PFSK-1 (cell line): ENCODE data around the gene SLC6A13.

ENCODE experiments used
- FOXP2 ChIP-seq: optimal IDR thresholded peaks from 2 replicates; pipeline ENCODE3; 2011; ENCODE audit warnings: borderline replicate concordance, control low read depth, inconsistent platforms; ENCODE audit not compliant: insufficient read depth; ENCODE audit errors: extremely low read length, extremely low read depth
- POLR2AphosphoS5 ChIP-seq: IDR thresholded peaks from 2 replicates; pipeline ENCODE4 v1.6.1; 2012; ENCODE audit warnings: low read depth, mild to moderate bottlenecking, control low read depth, low read length, moderate library complexity
- SIN3A ChIP-seq: IDR thresholded peaks from 2 replicates; pipeline ENCODE4 v1.6.1; 2012; ENCODE audit warnings: mild to moderate bottlenecking, low read length, moderate library complexity, borderline replicate concordance; ENCODE audit not compliant: insufficient read depth
- TAF1 ChIP-seq: IDR thresholded peaks from 2 replicates; pipeline ENCODE4 v1.6.1; 2012; ENCODE audit warnings: low read length, control low read depth, borderline replicate concordance; ENCODE audit not compliant: insufficient read depth
- TF ChIP-seq, protein P1 (sequence below), 2 experiments: IDR thresholded peaks; 2 replicates each; pipeline versions ENCODE4 v1.6.1 to v1.8.0; 2011 to 2012; ENCODE audit warnings: low read depth in 2 of 2, low read length in 2 of 2, control low read depth in 1 of 2, inconsistent platforms in 1 of 2, mild to moderate bottlenecking in 1 of 2, moderate library complexity in 1 of 2; ENCODE audit not compliant: insufficient read depth in 1 of 2

SLC6A13 gene

DNA sequence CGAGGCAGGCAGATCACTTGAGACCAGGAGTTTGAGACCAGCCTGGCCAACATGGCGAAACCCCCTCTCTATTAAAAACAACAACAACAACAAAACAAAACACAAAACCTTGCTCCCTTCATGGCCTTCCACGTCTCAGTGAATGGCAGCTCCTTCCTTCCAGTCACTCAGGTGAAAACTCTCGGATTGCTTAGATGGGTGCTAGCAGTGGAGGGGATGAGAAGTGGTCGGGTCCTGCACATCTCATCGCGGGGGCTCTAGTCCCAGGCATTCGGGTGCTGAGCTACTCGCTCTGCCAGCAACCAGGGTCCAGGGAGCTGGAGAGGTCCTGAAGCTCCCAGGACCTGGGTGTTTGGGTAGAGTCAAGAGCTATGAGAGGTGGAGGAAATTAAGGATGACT, 7.7 kb downstream of the SLC6A13 start:
- TF ChIP-seq, protein P1, sequence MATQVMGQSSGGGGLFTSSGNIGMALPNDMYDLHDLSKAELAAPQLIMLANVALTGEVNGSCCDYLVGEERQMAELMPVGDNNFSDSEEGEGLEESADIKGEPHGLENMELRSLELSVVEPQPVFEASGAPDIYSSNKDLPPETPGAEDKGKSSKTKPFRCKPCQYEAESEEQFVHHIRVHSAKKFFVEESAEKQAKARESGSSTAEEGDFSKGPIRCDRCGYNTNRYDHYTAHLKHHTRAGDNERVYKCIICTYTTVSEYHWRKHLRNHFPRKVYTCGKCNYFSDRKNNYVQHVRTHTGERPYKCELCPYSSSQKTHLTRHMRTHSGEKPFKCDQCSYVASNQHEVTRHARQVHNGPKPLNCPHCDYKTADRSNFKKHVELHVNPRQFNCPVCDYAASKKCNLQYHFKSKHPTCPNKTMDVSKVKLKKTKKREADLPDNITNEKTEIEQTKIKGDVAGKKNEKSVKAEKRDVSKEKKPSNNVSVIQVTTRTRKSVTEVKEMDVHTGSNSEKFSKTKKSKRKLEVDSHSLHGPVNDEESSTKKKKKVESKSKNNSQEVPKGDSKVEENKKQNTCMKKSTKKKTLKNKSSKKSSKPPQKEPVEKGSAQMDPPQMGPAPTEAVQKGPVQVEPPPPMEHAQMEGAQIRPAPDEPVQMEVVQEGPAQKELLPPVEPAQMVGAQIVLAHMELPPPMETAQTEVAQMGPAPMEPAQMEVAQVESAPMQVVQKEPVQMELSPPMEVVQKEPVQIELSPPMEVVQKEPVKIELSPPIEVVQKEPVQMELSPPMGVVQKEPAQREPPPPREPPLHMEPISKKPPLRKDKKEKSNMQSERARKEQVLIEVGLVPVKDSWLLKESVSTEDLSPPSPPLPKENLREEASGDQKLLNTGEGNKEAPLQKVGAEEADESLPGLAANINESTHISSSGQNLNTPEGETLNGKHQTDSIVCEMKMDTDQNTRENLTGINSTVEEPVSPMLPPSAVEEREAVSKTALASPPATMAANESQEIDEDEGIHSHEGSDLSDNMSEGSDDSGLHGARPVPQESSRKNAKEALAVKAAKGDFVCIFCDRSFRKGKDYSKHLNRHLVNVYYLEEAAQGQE (IDR thresholded peaks at IDR 0.05; ENCODE audit: insufficient read depth in 1 of 2, low read depth in 2 of 2, low read length in 2 of 2), result no peak
- TF ChIP-seq FOXP2 (no peak), POLR2AphosphoS5 (no peak), TAF1 (no peak), SIN3A (no peak)

DNA sequence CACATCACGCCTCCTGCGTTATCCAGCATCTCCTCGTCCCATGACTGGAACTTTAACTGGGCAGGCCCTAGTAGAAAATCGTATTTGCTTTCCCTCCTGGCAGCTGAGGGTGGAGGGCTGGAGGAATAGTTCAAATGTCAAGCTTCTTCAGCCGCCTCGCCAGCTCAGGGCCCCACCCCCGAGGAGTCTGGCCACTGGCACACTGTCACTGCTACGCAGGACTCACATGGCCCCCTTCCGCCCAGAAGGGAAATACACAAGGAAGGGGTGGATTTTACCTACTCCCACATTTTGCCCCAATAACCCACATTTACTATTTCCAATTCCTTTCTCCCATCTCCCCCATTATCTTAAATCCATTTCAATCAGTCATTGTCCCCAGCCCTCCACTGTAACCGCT, 8.6 kb downstream of the SLC6A13 start:
- TF ChIP-seq POLR2AphosphoS5 (no peak), FOXP2 (no peak), TAF1 (no peak), SIN3A (no peak)
- TF ChIP-seq, protein P1 (IDR thresholded peaks at IDR 0.05; ENCODE audit: insufficient read depth in 1 of 2, low read depth in 2 of 2, low read length in 2 of 2), result no peak

DNA sequence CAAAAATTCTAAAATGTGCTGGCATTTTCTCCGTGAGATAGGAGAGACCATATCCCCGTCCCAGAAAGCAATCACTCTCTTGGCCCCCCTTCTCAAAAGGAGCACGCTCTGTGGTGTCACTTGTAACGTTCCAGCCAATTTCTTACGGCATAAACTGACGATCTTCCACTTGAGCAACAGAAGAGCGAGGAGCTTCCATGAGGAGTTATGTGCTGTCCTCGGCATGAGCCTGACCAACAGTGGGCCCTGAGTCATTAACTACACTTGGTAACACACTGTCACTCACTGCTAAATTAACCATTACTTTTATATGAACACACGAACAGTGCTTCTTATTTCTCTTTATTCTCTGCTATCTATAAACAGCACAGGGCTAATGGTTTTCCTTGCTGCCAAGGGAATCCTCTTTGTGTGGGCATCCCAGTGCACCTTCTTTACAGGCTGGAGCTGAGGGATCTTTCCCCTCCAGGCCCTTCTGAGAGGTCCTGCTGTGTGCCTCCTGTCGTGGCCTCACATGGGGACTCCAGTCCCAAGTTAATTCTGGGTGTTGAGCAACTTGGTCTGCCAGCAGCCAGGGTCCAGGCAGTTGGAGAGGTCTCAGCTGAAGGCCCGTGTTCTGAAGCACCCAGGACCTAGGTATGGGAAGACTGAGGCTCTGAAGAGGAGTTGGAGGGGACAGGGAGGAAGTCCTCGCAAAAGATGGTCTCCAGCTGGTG, 9.4 kb downstream of the SLC6A13 start:
- TF ChIP-seq TAF1 (no peak), SIN3A (no peak), FOXP2 (no peak), POLR2AphosphoS5 (no peak)
- TF ChIP-seq, protein P1 (IDR thresholded peaks at IDR 0.05; ENCODE audit: insufficient read depth in 1 of 2, low read depth in 2 of 2, low read length in 2 of 2), result no peak

DNA sequence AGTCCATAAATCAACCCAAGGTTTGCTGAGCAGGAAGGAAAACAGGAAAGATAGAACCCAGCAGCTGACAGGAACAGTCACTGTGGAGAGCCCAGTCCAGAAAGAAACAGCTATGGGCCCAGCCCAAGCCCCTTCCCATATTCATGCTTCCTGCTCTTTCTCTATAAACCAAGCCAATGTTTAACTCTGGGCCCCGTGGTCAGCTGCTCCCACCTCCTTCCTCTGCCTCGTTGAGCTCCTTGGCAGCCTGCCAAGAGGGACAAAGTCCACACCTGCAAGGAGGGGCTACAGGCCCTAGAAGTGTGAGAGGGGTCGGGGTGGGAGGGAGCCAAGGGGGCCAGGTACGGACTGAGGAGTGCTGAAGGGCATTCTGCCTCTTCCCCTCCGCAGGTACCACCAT, 10.0 kb downstream of the SLC6A13 start:
- no peak for TF ChIP-seq TAF1
- TF ChIP-seq, protein P1 (IDR thresholded peaks at IDR 0.05; ENCODE audit: insufficient read depth in 1 of 2, low read depth in 2 of 2, low read length in 2 of 2), result no peak
- TF ChIP-seq POLR2AphosphoS5, result no peak
- TF ChIP-seq FOXP2, result no peak
- no peak for TF ChIP-seq SIN3A

DNA sequence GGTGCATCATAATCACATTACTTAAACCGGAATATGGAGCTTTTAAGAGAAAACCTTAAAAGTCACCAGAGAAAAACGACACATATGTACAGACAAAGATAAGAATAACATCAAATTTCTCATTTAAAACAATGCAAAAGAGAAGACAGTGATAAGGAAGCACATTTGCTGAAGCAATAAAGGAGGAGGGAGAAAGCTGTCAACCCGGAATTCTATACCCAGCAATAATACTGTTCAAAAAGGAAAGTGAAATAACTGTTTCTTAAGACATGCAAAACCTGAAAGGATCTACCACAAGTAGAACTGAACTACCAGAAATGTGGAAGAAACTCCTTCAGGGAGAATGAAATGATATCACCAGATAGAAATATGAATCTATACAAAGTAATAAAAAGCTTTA, 15.4 kb downstream of the SLC6A13 start:
- TF ChIP-seq SIN3A (no peak), POLR2AphosphoS5 (no peak), FOXP2 (no peak), TAF1 (no peak)
- TF ChIP-seq, protein P1 (IDR thresholded peaks at IDR 0.05; ENCODE audit: insufficient read depth in 1 of 2, low read depth in 2 of 2, low read length in 2 of 2), result no peak
